HFFc6 (cell line): Measurements from ENCODE around the gene SERPINB12. TPM values are rescaled to one million over a fixed set of nuclear protein-coding genes. Genes with fewer than 3 reads are reported as not detected.

Experiments used
- DNase-seq: peaks from one replicate; pipeline ENCODE4 v3.0.0-alpha.2; 2018
- H3K27ac Mint-ChIP-seq: 2 replicates; pipeline ENCODE4 v1.8.0; 2020; ENCODE audit warnings: mild to moderate bottlenecking, mixed read lengths
- H3K27me3 Mint-ChIP-seq: 2 replicates; pipeline ENCODE4 v1.8.0; 2021; ENCODE audit warnings: mild to moderate bottlenecking, moderate library complexity, mixed read lengths; ENCODE audit not compliant: insufficient read depth
- H3K36me3 Mint-ChIP-seq: 2 replicates; pipeline ENCODE4 v1.8.0; 2021; ENCODE audit warnings: low read depth, mixed read lengths
- H3K4me1 Mint-ChIP-seq: 2 replicates; pipeline ENCODE4 v1.8.0; 2020; ENCODE audit warnings: low read depth, mixed read lengths
- H3K4me3 Mint-ChIP-seq: 2 replicates; pipeline ENCODE4 v1.8.0; 2020; ENCODE audit warnings: mild to moderate bottlenecking, moderate library complexity, mixed read lengths
- H3K9me3 Mint-ChIP-seq: 2 replicates; pipeline ENCODE4 v1.8.0; 2020; ENCODE audit warnings: mild to moderate bottlenecking, mixed read lengths
- CTCF ChIP-seq: fragments of 200-600 bp; sonication (generic); IDR thresholded peaks from 2 replicates; pipeline ENCODE4 v1.5.0; 2021; ENCODE audit warnings: antibody characterized with exemption, mild to moderate bottlenecking
- total RNA-seq, 6 experiments: library from RNA; stranded (reverse); fragmentation: NEBNext Ultra II Directional; extraction: Animal tissue kit (Norgen Biotek cat#: 25700); gene quantifications; 2 replicates in 1 of 6; 3 replicates in 5 of 6; pipeline ENCODE4 v1.2.3, GENCODE V29; 2021

SERPINB12 gene
- total RNA-seq, 6 experiments from 2014 or later: not detected

GRCh38 chr18:63532471-63532870 is 9.7 kb upstream of the SERPINB12 start:
- Mint-ChIP-seq H3K9me3 (no peaks in the 10 kb centered on the region), H3K36me3 (no peaks in the 10 kb centered on the region), H3K4me1 (peaks cover 6% of the 10 kb centered on the region), H3K27me3 (no peaks in the 10 kb centered on the region), H3K27ac (no peak overlapping the region), H3K4me3 (no peak overlapping the region)
- TF ChIP-seq CTCF: no peak
- DNase-seq: no peak

DNA sequence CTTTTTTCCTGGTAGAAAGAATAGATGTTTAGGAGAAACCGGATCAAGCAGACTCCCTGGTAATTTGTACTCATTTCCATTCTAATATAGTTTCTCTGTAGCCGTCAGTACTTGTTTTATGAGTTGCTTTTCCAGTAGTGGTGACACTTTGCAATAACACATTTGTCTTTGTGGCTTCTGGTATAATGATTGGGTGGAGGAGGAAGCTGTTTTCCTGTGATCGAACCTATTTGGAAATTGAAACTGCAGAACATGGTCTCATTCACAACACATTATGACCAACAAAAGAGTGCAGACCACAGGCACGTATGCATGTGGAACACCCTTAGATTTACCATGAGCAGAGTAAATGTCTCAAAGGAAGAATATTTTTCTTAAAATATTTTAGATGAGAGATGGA is 7.6 kb upstream of the SERPINB12 start:
- Mint-ChIP-seq H3K4me3 (peak overlapping the region; percentile 23; the same call in 1 of the 2 replicates), H3K9me3 (no peaks in the 10 kb centered on the region), H3K36me3 (no peaks in the 10 kb centered on the region), H3K4me1 (peaks cover 2% of the 10 kb centered on the region), H3K27ac (no peak overlapping the region), H3K27me3 (no peaks in the 10 kb centered on the region)
- no peak for TF ChIP-seq CTCF
- no peak for DNase-seq

- DNase-seq: peak; percentile 51
- Mint-ChIP-seq H3K27ac (0 out of 2 replicates have a peak overlapping the region, but pooled peaks have one; percentile 7), H3K27me3 (no peaks in the 10 kb centered on the region), H3K9me3 (no peaks in the 10 kb centered on the region), H3K4me3 (peak overlapping the region; percentile 35), H3K36me3 (no peaks in the 10 kb centered on the region), H3K4me1 (peaks cover 19% of the 10 kb centered on the region)
- no peak for TF ChIP-seq CTCF
Observed at GRCh38 chr18:63539904-63540510, 2.2 kb upstream of the SERPINB12 start.

DNA sequence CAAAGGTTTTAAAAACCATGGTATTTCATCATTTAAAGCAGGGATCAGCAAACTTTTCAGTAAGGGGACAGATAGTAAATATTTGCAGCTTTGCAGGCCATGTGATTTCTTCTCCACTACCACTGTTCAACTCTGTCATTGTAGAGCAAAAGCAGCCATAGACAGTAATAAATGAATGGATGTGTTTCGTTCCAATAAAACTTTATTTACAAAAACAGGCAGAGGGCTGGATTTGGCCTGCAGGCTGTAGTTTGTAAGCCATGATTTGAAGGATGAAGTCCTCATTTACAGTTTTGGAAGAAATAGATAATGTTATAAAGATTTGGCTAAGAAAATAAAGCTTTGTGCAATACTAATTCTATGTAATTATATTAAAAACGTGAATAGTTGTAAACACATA is 1.8 kb downstream of the SERPINB12 start:
- peaks cover 19% of the 10 kb centered on the region for H3K4me1 Mint-ChIP-seq
- no peak for DNase-seq
- no peaks in the 10 kb centered on the region for H3K27me3 Mint-ChIP-seq
- H3K4me3 Mint-ChIP-seq: no peak overlapping the region
- no peaks in the 10 kb centered on the region for H3K36me3 Mint-ChIP-seq
- TF ChIP-seq CTCF: no peak
- H3K9me3 Mint-ChIP-seq: no peaks in the 10 kb centered on the region
- no peak overlapping the region for H3K27ac Mint-ChIP-seq

GRCh38 chr18:63545000-63545399 is 2.8 kb downstream of the SERPINB12 start:
- no peaks in the 10 kb centered on the region for H3K9me3 Mint-ChIP-seq
- H3K4me3 Mint-ChIP-seq: no peak overlapping the region
- H3K27ac Mint-ChIP-seq: no peak overlapping the region
- peaks cover 12% of the 10 kb centered on the region for H3K4me1 Mint-ChIP-seq
- H3K27me3 Mint-ChIP-seq: no peaks in the 10 kb centered on the region
- no peaks in the 10 kb centered on the region for H3K36me3 Mint-ChIP-seq
- DNase-seq: no peak
- no peak for TF ChIP-seq CTCF
